K562 (cell line): ENCODE results near the gene OR1I1.

Source experiments
- CTCF ChIP-seq, 3 experiments: IDR thresholded peaks in 2 of 3; conservative IDR thresholded peaks in 1 of 3; 2 replicates each; pipeline ENCODE4 v1.5.1; 2011 to 2012; ENCODE audit warnings: low read length in 3 of 3, mild to moderate bottlenecking in 3 of 3, control low read depth in 2 of 3, improper control_type of control experiment in 1 of 3, inconsistent platforms in 1 of 3, low read depth in 1 of 3, mixed read lengths in 1 of 3, moderate library complexity in 1 of 3; ENCODE audit not compliant: insufficient read depth in 2 of 3
- RAD21 ChIP-seq, 2 experiments: fragments of 250-450 bp in 1 of 2; fragments of 450-650 bp in 1 of 2; sonication (Bioruptor Pico) in 1 of 2; formaldehyde crosslinking in 1 of 2; IDR thresholded peaks in 1 of 2; conservative IDR thresholded peaks in 1 of 2; 2 replicates each; pipeline versions ENCODE4 v1.4.0 to v1.8.0; 2020 to 2022; ENCODE audit warnings: mild to moderate bottlenecking in 2 of 2, moderate library complexity in 1 of 2

GRCh38 chr19:15115080-15115479, 33.1 kb downstream of the OR1I1 start:
- no peak for TF ChIP-seq CTCF (IDR thresholded peaks at IDR 0.05 in 2 of 3, conservative IDR thresholded peaks at IDR 0.05 in 1 of 3; ENCODE audit: insufficient read depth in 2 of 3, low read depth in 1 of 3, low read length in 3 of 3)
- no peak for TF ChIP-seq RAD21 (CRISPR knock-in tag; conservative IDR thresholded peaks at IDR 0.05 in 1 of 2, IDR thresholded peaks at IDR 0.05 in 1 of 2)
